Motor neuron (in vitro differentiated cells): ENCODE measurements around the gene PRODH2. TPM values are rescaled to one million over a fixed set of nuclear protein-coding genes. Genes with fewer than 3 reads are reported as not detected.
"Not testable (repeated sequence)": the region's sequence is repeated elsewhere in the genome, so short reads cannot be mapped to it uniquely, and the experiment has no call there.

Experiments used
- ATAC-seq, 8 experiments: fragments of 200-7000 bp; cut with Tn5 transposase; replicated peaks in 6 of 8; 2 replicates each; pipeline ENCODE4 v1.8.0; 2021; ENCODE audit warnings: mild to moderate bottlenecking in 8 of 8, moderate library complexity in 8 of 8
- H3K27ac ChIP-seq, 2 donors: fragments of 250-450 bp; sonication (Bioruptor Pico); 2 replicates each; pipeline ENCODE4 v1.9.0; 2021; ENCODE audit warnings: antibody characterized with exemption in 2 of 2, mild to moderate bottlenecking in 2 of 2, moderate library complexity in 1 of 2
- H3K4me1 ChIP-seq, 2 donors: fragments of 250-450 bp; sonication (Bioruptor Pico); replicated peaks in 1 of 2; 2 replicates each; pipeline ENCODE4 v1.6.1; 2021; ENCODE audit warnings: antibody characterized with exemption in 2 of 2, mild to moderate bottlenecking in 2 of 2, moderate library complexity in 1 of 2
- H3K4me3 ChIP-seq, 5 donors: fragments of 250-450 bp; sonication (Bioruptor Pico); 2 replicates each; pipeline ENCODE4 v1.9.0; 2021; ENCODE audit warnings: antibody characterized with exemption in 5 of 5, mild to moderate bottlenecking in 5 of 5, moderate library complexity in 4 of 5
- WGBS, 10 experiments: fragments of 450-650 bp; shearing (Covaris generic); methylation state at CpG; one replicate each; pipeline ENCODE4 v1.0.0; 2022; 5-methylcytosine and 5-hydroxymethylcytosine counted together
- in situ Hi-C, 9 experiments: fragments of 400-800 bp; cut with MboI; loops; one replicate each; pipeline ENCODE4 v1.15.0; 2021; ENCODE audit warnings: low sequenced_read_pairs in 9 of 9, low pct_unique_long_range_greater_than_20kb in 2 of 9; ENCODE audit not compliant: unreplicated experiment in 9 of 9
- total RNA-seq, 8 experiments: library from RNA; unstranded; fragments of 300-600 nt; gene quantifications; 2 replicates each; pipeline versions ENCODE4 v1.2.3 to v1.2.4, GENCODE V29; 2022

PRODH2 gene
- total RNA-seq, 8 experiments from 2014 or later = 0.52 TPM; not detected in 7

GRCh38 chr19:35805526-35806102, 7.0 kb downstream of the PRODH2 start:
- H3K27ac ChIP-seq = no peak overlapping the region
- no peak overlapping the region for H3K4me3 ChIP-seq
- 35 to 82% (median 58%) methylated on average over 1 to 5 of the region's 5 CpGs; no CpG with 5 or more reads in 2 of the 10 experiments for WGBS, 10 experiments
- in situ Hi-C loops = no loop called here
- ATAC-seq = no peak
- no peaks in the 10 kb centered on the region for H3K4me1 ChIP-seq

GRCh38 chr19:35801828-35802227, 10.8 kb downstream of the PRODH2 start:
- Histone ChIP-seq H3K4me3 (no peak overlapping the region), H3K4me1 (peaks cover 0 to 6% of the 10 kb centered on the region in 2 donors), H3K27ac (no peak overlapping the region)
- in situ Hi-C loops = no loop called here
- no peak for ATAC-seq
- 0 to 60% (median 27%) methylated on average over 1 to 2 of the region's 3 CpGs; no CpG with 5 or more reads in 2 of the 10 experiments for WGBS, 10 experiments

- peak overlapping the region in 1 of 5 donors; percentile 18 for H3K4me3 ChIP-seq
- ATAC-seq = peak in 7 of 8 experiments; percentile 49 to 97 (median 90)
- WGBS, 10 experiments = 6 to 20% methylated on average over 2 to 3 of the region's 15 CpGs; no CpG with 5 or more reads in 8 of the 10 experiments
These were observed 15.0 kb downstream of the PRODH2 start for GRCh38 chr19:35797663-35798062.

GRCh38 chr19:35796645-35797542, 15.8 kb downstream of the PRODH2 start:
- in situ Hi-C loops = no loop called here
- H3K27ac ChIP-seq = no peak overlapping the region
- peaks cover 0 to 6% of the 10 kb centered on the region in 2 donors for H3K4me1 ChIP-seq
- peak overlapping the region in 1 of 5 donors; percentile 18 for H3K4me3 ChIP-seq
- peak in 2 of 8 experiments; percentile 8 to 29 for ATAC-seq
- 10 to 83% (median 36%) methylated on average over 1 to 11 of the region's 39 CpGs; no CpG with 5 or more reads in 6 of the 10 experiments for WGBS, 10 experiments

More at GRCh38 chr19:35797663-35798062, 15.0 kb downstream of the PRODH2 start:
- in situ Hi-C loops = no loop called here
- Histone ChIP-seq H3K27ac (no peak overlapping the region), H3K4me1 (peaks cover 0 to 6% of the 10 kb centered on the region in 2 donors)

- H3K4me3 ChIP-seq, H3K27ac ChIP-seq, H3K4me1 ChIP-seq, in situ Hi-C loops, ATAC-seq: not testable (repeated sequence)
- WGBS, 10 experiments = 50 to 57% (median 57%) methylated on average over 1 of the region's 1 CpG; no CpG with 5 or more reads in 7 of the 10 experiments
These were observed 17.1 kb downstream of the PRODH2 start for GRCh38 chr19:35795564-35795963.

- Histone ChIP-seq H3K27ac (no peak overlapping the region), H3K4me3 (no peak overlapping the region), H3K4me1 (peaks cover 0 to 6% of the 10 kb centered on the region in 2 donors)
- peak in 2 of 8 experiments; percentile 91 to 95 for ATAC-seq
- in situ Hi-C loops = no loop called here
- 0 to 91% (median 78%) methylated on average over 1 to 4 of the region's 7 CpGs; no CpG with 5 or more reads in 6 of the 10 experiments for WGBS, 10 experiments
These were observed 19.1 kb downstream of the PRODH2 start for GRCh38 chr19:35793381-35794165.

- ATAC-seq = no peak
These were observed 19.8 kb downstream of the PRODH2 start for GRCh38 chr19:35792888-35793287.

GRCh38 chr19:35792312-35792711, 20.3 kb downstream of the PRODH2 start:
- no peak for ATAC-seq
- WGBS, 10 experiments = 77 to 90% (median 80%) methylated on average over 1 to 5 of the region's 15 CpGs; no CpG with 5 or more reads in 7 of the 10 experiments
- Histone ChIP-seq H3K27ac (no peak overlapping the region), H3K4me1 (no peaks in the 10 kb centered on the region), H3K4me3 (no peak overlapping the region)
- in situ Hi-C loops = no loop called here

More at GRCh38 chr19:35792888-35793287, 19.8 kb downstream of the PRODH2 start:
- WGBS, 10 experiments = 70 to 80% methylated on average over 1 to 2 of the region's 8 CpGs; no CpG with 5 or more reads in 8 of the 10 experiments
- peaks cover 0 to 3% of the 10 kb centered on the region in 2 donors for H3K4me1 ChIP-seq
- no peak overlapping the region for H3K27ac ChIP-seq
- H3K4me3 ChIP-seq = no peak overlapping the region
- in situ Hi-C loops = no loop called here

- peak in 1 of 8 experiments; percentile 11 for ATAC-seq
- Histone ChIP-seq H3K4me3 (no peak overlapping the region), H3K27ac (no peak overlapping the region), H3K4me1 (no peaks in the 10 kb centered on the region)
- WGBS, 10 experiments = no CpG with 5 or more reads among the region's 9 CpGs
- in situ Hi-C loops = no loop called here
These were observed 20.8 kb downstream of the PRODH2 start for GRCh38 chr19:35791814-35792279.

GRCh38 chr19:35790981-35791813, 21.4 kb downstream of the PRODH2 start:
- 0 to 100% (median 54%) methylated on average over 1 to 5 of the region's 20 CpGs; no CpG with 5 or more reads in 6 of the 10 experiments for WGBS, 10 experiments
- no peak overlapping the region for H3K4me3 ChIP-seq
- peak in 6 of 8 experiments; percentile 31 to 68 (median 45) for ATAC-seq
- in situ Hi-C loops = no loop called here
- H3K4me1 ChIP-seq = no peaks in the 10 kb centered on the region
- no peak overlapping the region for H3K27ac ChIP-seq

- in situ Hi-C loops = no loop called here
- no peak overlapping the region for H3K4me3 ChIP-seq
- WGBS, 10 experiments = 94 to 100% (median 95%) methylated on average over 2 to 6 of the region's 19 CpGs; no CpG with 5 or more reads in 7 of the 10 experiments
- ATAC-seq = peak in 2 of 8 experiments; percentile 5 to 10
- H3K27ac ChIP-seq = no peak overlapping the region
- H3K4me1 ChIP-seq = no peaks in the 10 kb centered on the region
These were observed 22.4 kb downstream of the PRODH2 start for GRCh38 chr19:35789978-35790944.
